22Rv1 (cell line): ENCODE results near the gene RALGPS2.

ENCODE experiments used
- H3K27ac ChIP-seq: fragments of 450-650 bp; 2 replicates; pipeline ENCODE4 v1.5.1; 2017
- ZFX ChIP-seq: fragments of 450-650 bp; IDR thresholded peaks from 2 replicates; pipeline ENCODE4 v1.6.1; 2017; ENCODE audit warnings: antibody characterized with exemption, borderline replicate concordance
- TF ChIP-seq, protein P1 (sequence below): fragments of 450-650 bp; IDR thresholded peaks from 2 replicates; pipeline ENCODE4 v1.5.1; 2017; ENCODE audit warnings: mild to moderate bottlenecking

RALGPS2 gene

DNA sequence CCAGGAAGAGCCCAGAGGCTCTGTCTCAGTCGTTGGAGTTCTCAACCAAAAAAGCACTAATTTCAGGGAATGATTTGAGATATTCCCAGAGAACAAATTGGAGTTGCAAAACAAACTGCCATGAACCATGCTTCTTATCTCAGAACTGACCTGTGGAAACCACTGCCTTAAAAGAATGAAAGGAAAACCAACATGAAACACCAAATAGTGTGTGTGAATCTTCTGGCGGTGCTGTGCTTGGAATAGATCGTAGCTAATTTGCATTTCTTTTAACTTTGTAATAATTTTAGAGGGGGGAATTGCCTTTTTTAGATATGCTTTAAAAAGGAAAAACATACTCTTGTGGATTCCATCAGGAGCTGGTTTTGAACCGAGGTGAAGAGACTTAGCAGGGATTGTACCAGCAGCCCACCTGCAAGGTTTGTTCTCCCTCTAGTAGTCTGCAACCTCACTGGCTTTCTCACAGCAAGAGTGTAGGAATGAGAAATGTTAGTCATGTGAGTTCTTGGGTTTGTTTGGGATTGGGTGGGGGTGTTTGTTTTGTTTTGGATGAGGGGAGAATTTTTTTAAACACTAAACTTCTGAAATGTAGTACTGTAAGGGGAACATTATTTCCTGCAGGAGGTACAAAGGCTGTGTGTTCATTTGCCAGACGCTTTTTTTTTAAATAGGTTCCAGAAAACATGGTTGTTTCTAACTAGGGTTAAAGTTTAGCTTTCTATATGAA is 191.6 kb downstream of the RALGPS2 start:
- TF ChIP-seq ZFX = no peak
- TF ChIP-seq, protein P1, sequence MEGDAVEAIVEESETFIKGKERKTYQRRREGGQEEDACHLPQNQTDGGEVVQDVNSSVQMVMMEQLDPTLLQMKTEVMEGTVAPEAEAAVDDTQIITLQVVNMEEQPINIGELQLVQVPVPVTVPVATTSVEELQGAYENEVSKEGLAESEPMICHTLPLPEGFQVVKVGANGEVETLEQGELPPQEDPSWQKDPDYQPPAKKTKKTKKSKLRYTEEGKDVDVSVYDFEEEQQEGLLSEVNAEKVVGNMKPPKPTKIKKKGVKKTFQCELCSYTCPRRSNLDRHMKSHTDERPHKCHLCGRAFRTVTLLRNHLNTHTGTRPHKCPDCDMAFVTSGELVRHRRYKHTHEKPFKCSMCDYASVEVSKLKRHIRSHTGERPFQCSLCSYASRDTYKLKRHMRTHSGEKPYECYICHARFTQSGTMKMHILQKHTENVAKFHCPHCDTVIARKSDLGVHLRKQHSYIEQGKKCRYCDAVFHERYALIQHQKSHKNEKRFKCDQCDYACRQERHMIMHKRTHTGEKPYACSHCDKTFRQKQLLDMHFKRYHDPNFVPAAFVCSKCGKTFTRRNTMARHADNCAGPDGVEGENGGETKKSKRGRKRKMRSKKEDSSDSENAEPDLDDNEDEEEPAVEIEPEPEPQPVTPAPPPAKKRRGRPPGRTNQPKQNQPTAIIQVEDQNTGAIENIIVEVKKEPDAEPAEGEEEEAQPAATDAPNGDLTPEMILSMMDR = no peak
- H3K27ac ChIP-seq = no peak overlapping the region

GRCh38 chr1:178918308-178918707 is 193.3 kb downstream of the RALGPS2 start:
- no peak overlapping the region for H3K27ac ChIP-seq
- TF ChIP-seq, protein P1 = no peak
- no peak for TF ChIP-seq ZFX

DNA sequence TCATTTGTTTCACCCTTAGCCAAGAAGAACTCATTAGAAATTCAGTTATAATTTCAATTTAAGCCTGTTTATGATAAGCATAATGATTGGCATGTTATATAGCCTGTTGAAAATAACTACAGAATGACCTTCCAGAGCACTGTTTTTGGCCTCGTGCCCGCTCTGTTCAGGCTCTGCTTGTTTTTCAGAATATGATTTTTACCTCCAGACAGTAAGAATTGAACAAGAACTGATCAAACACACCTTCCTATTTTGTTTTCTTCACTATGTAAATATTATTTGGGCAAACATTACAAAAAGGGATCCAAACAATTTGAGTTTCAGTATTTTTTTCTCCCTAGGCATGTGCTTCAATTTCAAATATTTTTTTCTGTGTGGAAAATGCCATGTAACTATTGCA is 193.9 kb downstream of the RALGPS2 start:
- TF ChIP-seq, protein P1 = no peak
- no peak for TF ChIP-seq ZFX
- no peak overlapping the region for H3K27ac ChIP-seq

- H3K27ac ChIP-seq = no peak overlapping the region
- TF ChIP-seq, protein P1 = no peak
- TF ChIP-seq ZFX = no peak
Measured at GRCh38 chr1:178919581-178919980, 194.5 kb downstream of the RALGPS2 start.

- H3K27ac ChIP-seq = no peak overlapping the region
- TF ChIP-seq ZFX = no peak
Measured at GRCh38 chr1:178921499-178921898, 196.5 kb downstream of the RALGPS2 start.

- TF ChIP-seq ZFX = no peak
- TF ChIP-seq, protein P1 = no peak
- no peak overlapping the region for H3K27ac ChIP-seq
Measured at GRCh38 chr1:178923512-178923911, 198.5 kb downstream of the RALGPS2 start.

GRCh38 chr1:178926046-178926445 is 201.0 kb downstream of the RALGPS2 start:
- no peak overlapping the region for H3K27ac ChIP-seq
- TF ChIP-seq, protein P1 = no peak
- TF ChIP-seq ZFX = no peak

GRCh38 chr1:178927003-178927402 is 202.0 kb downstream of the RALGPS2 start:
- H3K27ac ChIP-seq = no peak overlapping the region
- TF ChIP-seq, protein P1 = no peak
- no peak for TF ChIP-seq ZFX
